ENCODE results near the gene NMT1. TPM values are rescaled to one million over a fixed set of nuclear protein-coding genes. Genes with fewer than 3 reads are reported as not detected.

NMT1 gene
- total RNA-seq, 1 experiment from 2014 or later = 132 TPM

DNA sequence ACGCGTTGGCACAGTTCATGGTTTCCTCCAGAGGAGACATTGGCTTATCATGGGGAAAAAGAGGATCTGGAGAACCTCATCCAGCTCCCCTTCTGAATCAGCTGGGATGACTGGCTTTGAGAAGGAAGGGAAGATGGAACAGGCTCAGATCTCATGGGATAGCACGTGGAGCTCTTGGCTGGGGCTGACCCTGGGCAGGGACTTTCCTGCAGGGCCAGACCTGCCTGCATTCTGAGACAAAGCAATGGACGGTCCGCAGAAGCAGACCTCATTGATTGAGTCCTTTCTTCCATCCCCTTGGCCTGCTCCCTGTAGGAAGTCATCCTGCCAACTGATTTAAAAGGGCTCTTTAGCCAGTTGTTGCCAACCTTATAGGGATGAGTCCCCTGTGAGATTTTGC lies 45.0 kb downstream of the NMT1 start:
- BruUV-seq (replicated peaks) = no TSS peak
- H3K36me3 ChIP-seq (ENCODE audit: low read depth) = peaks cover 11% of the 10 kb centered on the region; the same call in 1 of the 2 replicates
- peaks cover 15% of the 10 kb centered on the region for H3F3A ChIP-seq (ENCODE audit: insufficient read depth, low read depth)
- H3K9me2 ChIP-seq (ENCODE audit: insufficient read depth) = no peaks in the 10 kb centered on the region
- ChIA-PET POLR2A (ENCODE audit: unreplicated experiment) (no interaction called here), CTCF (no interaction called here)
- intact Hi-C loops (cut with micrococcal nuclease; ENCODE audit: unreplicated experiment) = no loop called here
- no peaks in the 10 kb centered on the region for H3K79me2 ChIP-seq (ENCODE audit: low read depth)
- no peaks in the 10 kb centered on the region for H3K4me1 ChIP-seq (replicated peaks; ENCODE audit: insufficient read depth)
- no peaks in the 10 kb centered on the region for H3K27me3 ChIP-seq (ENCODE audit: insufficient read depth, low read depth)
- no peaks in the 10 kb centered on the region; the same call in 1 of the 2 replicates for H4K20me1 ChIP-seq (ENCODE audit: insufficient read depth)
- H3K9me3 ChIP-seq (ENCODE audit: insufficient read depth, low read depth) = no peaks in the 10 kb centered on the region
- DNase-seq = no peak
- H3K27ac ChIP-seq = no peak overlapping the region
- no peak for TF ChIP-seq CTCF (conservative IDR thresholded peaks at IDR 0.05)
- no peak for TF ChIP-seq EZH2 (IDR thresholded peaks at IDR 0.05; ENCODE audit: low read depth)
- H3K4me2 ChIP-seq = no peak overlapping the region
- H3K4me3 ChIP-seq = no peak overlapping the region
- no peak overlapping the region for H2AFZ ChIP-seq

DNA sequence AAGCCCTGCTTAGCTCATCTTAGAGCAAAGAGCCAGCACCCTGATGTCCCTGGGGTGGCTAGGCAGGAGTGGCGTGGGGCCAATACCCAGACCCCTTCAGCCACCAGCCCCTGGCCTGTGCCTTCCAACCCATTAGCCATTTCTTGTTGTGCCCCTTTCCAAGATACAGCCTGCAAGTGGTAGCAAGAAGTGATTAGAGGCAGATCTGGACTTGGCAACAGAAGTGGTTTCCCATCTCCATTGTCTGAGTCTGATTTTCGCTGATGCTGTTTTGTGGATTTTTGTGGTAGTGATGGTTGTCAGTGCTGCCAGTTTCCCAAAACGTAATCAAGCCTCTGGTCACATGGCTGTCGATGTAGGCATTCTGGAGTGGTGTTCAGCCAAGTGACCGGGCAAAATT lies 45.5 kb downstream of the NMT1 start:
- DNase-seq = no peak
- H2AFZ ChIP-seq = no peak overlapping the region
- ChIA-PET CTCF (no interaction called here), POLR2A (ENCODE audit: unreplicated experiment) (no interaction called here)
- TF ChIP-seq EZH2 (IDR thresholded peaks at IDR 0.05; ENCODE audit: low read depth) = no peak
- TF ChIP-seq CTCF (conservative IDR thresholded peaks at IDR 0.05) = no peak
- no peak overlapping the region for H3K4me2 ChIP-seq
- intact Hi-C loops (cut with micrococcal nuclease; ENCODE audit: unreplicated experiment) = no loop called here
- peaks cover 11% of the 10 kb centered on the region; the same call in 1 of the 2 replicates for H3K36me3 ChIP-seq (ENCODE audit: low read depth)
- peaks cover 15% of the 10 kb centered on the region for H3F3A ChIP-seq (ENCODE audit: insufficient read depth, low read depth)
- no peaks in the 10 kb centered on the region for H3K27me3 ChIP-seq (ENCODE audit: insufficient read depth, low read depth)
- no peak overlapping the region for H3K27ac ChIP-seq
- no peaks in the 10 kb centered on the region; the same call in 1 of the 2 replicates for H4K20me1 ChIP-seq (ENCODE audit: insufficient read depth)
- no peaks in the 10 kb centered on the region for H3K9me2 ChIP-seq (ENCODE audit: insufficient read depth)
- no peaks in the 10 kb centered on the region for H3K79me2 ChIP-seq (ENCODE audit: low read depth)
- H3K4me3 ChIP-seq = no peak overlapping the region
- BruUV-seq (replicated peaks) = no TSS peak
- H3K9me3 ChIP-seq (ENCODE audit: insufficient read depth, low read depth) = no peaks in the 10 kb centered on the region
- H3K4me1 ChIP-seq (replicated peaks; ENCODE audit: insufficient read depth) = no peaks in the 10 kb centered on the region

DNA sequence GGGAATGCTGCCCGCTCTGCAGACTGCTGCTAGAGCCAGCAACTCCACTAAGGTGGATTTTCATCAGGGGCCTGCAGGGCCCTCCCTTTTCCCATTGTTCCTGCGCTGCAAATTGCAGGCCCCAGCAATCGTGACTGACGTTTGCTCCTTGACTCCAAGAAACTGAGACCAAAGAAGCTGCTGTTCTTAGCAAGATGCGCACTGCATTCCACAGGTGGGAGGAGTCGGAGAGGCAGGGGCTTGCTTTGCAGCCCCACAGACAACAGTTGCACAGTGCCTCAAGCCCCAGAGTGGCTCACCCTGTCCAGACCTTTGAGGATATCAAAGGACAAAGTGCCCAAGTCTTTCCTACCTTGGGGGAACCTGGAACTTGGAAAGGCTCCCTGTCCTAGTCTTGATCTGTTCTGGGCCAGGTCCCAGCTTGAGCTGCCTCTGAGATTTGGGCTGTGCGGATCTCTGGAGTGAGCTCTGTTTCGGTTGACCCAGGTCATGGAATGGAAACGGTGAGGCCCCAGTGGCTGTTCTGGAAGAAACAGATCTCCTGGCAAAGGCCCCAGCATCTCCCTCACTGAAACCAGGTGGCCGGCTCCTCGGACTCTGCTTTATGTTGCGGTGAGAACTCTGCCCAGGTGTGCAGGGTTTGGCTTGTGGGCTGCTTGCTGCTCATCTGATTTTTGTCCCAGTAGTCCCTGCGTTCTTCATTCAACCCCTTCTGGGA lies 46.3 kb downstream of the NMT1 start:
- peaks cover 11% of the 10 kb centered on the region; the same call in 1 of the 2 replicates for H3K36me3 ChIP-seq (ENCODE audit: low read depth)
- CTCF ChIA-PET = no interaction called here
- no peak overlapping the region for H3K27ac ChIP-seq
- intact Hi-C loops (cut with micrococcal nuclease; ENCODE audit: unreplicated experiment) = no loop called here
- no TSS peak for BruUV-seq (replicated peaks)
- no peaks in the 10 kb centered on the region for H3K27me3 ChIP-seq (ENCODE audit: insufficient read depth, low read depth)
- no peaks in the 10 kb centered on the region for H3K79me2 ChIP-seq (ENCODE audit: low read depth)
- no peaks in the 10 kb centered on the region for H3K9me2 ChIP-seq (ENCODE audit: insufficient read depth)
- peaks cover 15% of the 10 kb centered on the region for H3F3A ChIP-seq (ENCODE audit: insufficient read depth, low read depth)
- H4K20me1 ChIP-seq (ENCODE audit: insufficient read depth) = no peaks in the 10 kb centered on the region; the same call in 1 of the 2 replicates
- no peak overlapping the region for H2AFZ ChIP-seq
- TF ChIP-seq EZH2 (IDR thresholded peaks at IDR 0.05; ENCODE audit: low read depth) (no peak), CTCF (conservative IDR thresholded peaks at IDR 0.05) (no peak)
- no peak for DNase-seq
- POLR2A ChIA-PET (ENCODE audit: unreplicated experiment) = no interaction called here
- no peak overlapping the region for H3K4me2 ChIP-seq
- H3K9me3 ChIP-seq (ENCODE audit: insufficient read depth, low read depth) = no peaks in the 10 kb centered on the region
- no peaks in the 10 kb centered on the region for H3K4me1 ChIP-seq (replicated peaks; ENCODE audit: insufficient read depth)
- H3K4me3 ChIP-seq = no peak overlapping the region
